K562 (cell line): ENCODE measurements around the gene HSPE1. TPM values are rescaled to one million over a fixed set of nuclear protein-coding genes. Genes with fewer than 3 reads are reported as not detected.
A peak's percentile ranks its signal among the peaks of the same experiment; 100 is the strongest.

Experiments used
- FOSL1 ChIP-seq: fragments of 200-800 bp; sonication (Bioruptor generic); conservative IDR thresholded peaks from 2 replicates; pipeline ENCODE4 v1.6.1; 2016; ENCODE audit warnings: missing genetic modification characterization, missing compliant biosample characterization
- NFXL1 ChIP-seq: fragments of 450-650 bp; formaldehyde crosslinking; IDR thresholded peaks from 2 replicates; pipeline ENCODE4 v1.4.0; 2021; ENCODE audit warnings: mild to moderate bottlenecking
- SMARCA5 ChIP-seq: fragments of 450-650 bp; IDR thresholded peaks from 2 replicates; pipeline ENCODE4 v1.6.1; 2016
- U2AF1 ChIP-seq: fragments of 200-400 bp; formaldehyde crosslinking; optimal IDR thresholded peaks from 2 replicates; pipeline ENCODE3; 2017; ENCODE audit warnings: mild to moderate bottlenecking, low read depth, low read length, moderate library complexity
- XRCC4 ChIP-seq: IDR thresholded peaks from one replicate; pipeline ENCODE4 v1.6.1; 2011; ENCODE audit not compliant: insufficient read depth, insufficient read length; ENCODE audit errors: extremely low read depth
- ZBTB17 ChIP-seq: fragments of 450-650 bp; formaldehyde crosslinking; IDR thresholded peaks from 2 replicates; pipeline ENCODE4 v1.4.0; 2020; ENCODE audit warnings: mild to moderate bottlenecking
- ZNF507 ChIP-seq: conservative IDR thresholded peaks from 2 replicates; pipeline ENCODE4 v1.6.1; 2017; ENCODE audit warnings: missing genetic modification characterization, missing compliant biosample characterization
- polyA plus RNA-seq, 8 experiments: library from polyadenylated mRNA; depleted of rRNA in 4 of 8; stranded (reverse) in 5 of 8; unstranded in 3 of 8; fragments of >200 nt; fragmentation: Nextera tagmentation in 2 of 8; fragmentation: Illumina TruSeq in 1 of 8; extraction: Ambion mirVana in 2 of 8; extraction: Trizol in 1 of 8; gene quantifications; 2 replicates each; pipeline versions ENCODE4 v1.2.1 to v1.2.3, GENCODE V29; 2011 to 2014; ENCODE audit warnings: inconsistent platforms in 1 of 8, missing spikeins in 1 of 8
- total RNA-seq, 7 experiments: library from RNA; depleted of rRNA in 6 of 7; stranded (reverse); fragments of >200 nt in 6 of 7; fragmentation: Illumina TruSeq in 2 of 7; extraction: Trizol in 2 of 7; gene quantifications; 2 replicates each; pipeline versions ENCODE4 v1.2.1 to v1.2.3, GENCODE V29; 2011 to 2021; ENCODE audit warnings: low replicate concordance in 1 of 7
- TF ChIP-seq, protein P1 (sequence below): fragments of 450-650 bp; IDR thresholded peaks from 2 replicates; pipeline ENCODE4 v1.6.1; 2016; ENCODE audit warnings: mild to moderate bottlenecking, moderate library complexity
- TF ChIP-seq, protein P2 (sequence below): fragments of 450-650 bp; IDR thresholded peaks from 2 replicates; pipeline ENCODE4 v1.6.1; 2016; ENCODE audit warnings: mild to moderate bottlenecking
- TF ChIP-seq, protein P3 (sequence below): fragments of 250-450 bp; sonication (Bioruptor Pico); IDR thresholded peaks from 2 replicates; pipeline ENCODE4 v1.4.0; 2020
- TF ChIP-seq, protein P4 (sequence below): sonication (generic); formaldehyde crosslinking; IDR thresholded peaks from 2 replicates; pipeline ENCODE4 v1.8.0; 2022; ENCODE audit warnings: missing genetic modification reagents, mild to moderate bottlenecking, borderline replicate concordance

Gene HSPE1
- total and polyA plus RNA-seq, 9 of the 15 experiments (the other 6 are each of a cell fraction or from before 2014, with no cell fraction given), result 223 to 1,007 (median 612) TPM

DNA sequence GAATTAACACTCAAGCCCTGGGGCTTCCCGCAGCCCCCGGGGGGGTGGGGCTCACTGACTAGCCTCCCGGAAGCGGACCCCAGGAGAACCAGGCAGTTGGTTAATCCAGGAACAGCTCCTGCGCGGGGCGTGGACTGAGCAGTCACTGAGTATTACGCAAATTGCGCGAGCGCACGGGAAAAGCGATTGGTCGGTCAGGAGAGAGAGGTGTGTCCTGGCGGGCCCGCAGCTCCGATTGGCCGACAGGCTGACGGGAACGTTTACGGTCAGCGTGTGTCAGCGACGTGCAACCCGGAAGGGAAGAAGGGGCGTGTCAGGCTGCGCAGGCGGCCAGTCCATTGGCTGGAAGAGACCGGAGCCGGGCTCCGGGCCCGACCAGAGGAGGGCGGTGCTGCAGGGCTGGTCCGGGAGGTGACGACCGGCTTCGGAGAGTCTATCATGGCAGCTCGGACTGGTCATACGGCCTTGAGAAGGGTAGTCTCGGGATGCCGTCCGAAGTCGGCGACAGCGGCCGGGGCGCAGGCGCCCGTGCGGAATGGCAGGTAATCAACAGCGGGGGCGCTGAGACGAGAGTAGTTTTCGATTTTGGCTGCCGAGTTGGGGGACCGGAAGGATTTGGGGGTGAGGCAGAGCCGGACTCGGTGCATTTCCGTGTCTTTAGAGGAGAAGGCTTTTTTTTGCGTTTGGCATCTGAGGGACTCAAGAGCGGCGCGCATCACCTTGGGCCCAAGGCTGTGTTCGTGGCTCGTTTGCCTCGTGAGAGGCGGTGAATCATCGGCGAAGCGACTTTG is 46.9 kb upstream of the HSPE1 start, which contains the start of gene COQ10B (continued):
- TF ChIP-seq, protein P1, sequence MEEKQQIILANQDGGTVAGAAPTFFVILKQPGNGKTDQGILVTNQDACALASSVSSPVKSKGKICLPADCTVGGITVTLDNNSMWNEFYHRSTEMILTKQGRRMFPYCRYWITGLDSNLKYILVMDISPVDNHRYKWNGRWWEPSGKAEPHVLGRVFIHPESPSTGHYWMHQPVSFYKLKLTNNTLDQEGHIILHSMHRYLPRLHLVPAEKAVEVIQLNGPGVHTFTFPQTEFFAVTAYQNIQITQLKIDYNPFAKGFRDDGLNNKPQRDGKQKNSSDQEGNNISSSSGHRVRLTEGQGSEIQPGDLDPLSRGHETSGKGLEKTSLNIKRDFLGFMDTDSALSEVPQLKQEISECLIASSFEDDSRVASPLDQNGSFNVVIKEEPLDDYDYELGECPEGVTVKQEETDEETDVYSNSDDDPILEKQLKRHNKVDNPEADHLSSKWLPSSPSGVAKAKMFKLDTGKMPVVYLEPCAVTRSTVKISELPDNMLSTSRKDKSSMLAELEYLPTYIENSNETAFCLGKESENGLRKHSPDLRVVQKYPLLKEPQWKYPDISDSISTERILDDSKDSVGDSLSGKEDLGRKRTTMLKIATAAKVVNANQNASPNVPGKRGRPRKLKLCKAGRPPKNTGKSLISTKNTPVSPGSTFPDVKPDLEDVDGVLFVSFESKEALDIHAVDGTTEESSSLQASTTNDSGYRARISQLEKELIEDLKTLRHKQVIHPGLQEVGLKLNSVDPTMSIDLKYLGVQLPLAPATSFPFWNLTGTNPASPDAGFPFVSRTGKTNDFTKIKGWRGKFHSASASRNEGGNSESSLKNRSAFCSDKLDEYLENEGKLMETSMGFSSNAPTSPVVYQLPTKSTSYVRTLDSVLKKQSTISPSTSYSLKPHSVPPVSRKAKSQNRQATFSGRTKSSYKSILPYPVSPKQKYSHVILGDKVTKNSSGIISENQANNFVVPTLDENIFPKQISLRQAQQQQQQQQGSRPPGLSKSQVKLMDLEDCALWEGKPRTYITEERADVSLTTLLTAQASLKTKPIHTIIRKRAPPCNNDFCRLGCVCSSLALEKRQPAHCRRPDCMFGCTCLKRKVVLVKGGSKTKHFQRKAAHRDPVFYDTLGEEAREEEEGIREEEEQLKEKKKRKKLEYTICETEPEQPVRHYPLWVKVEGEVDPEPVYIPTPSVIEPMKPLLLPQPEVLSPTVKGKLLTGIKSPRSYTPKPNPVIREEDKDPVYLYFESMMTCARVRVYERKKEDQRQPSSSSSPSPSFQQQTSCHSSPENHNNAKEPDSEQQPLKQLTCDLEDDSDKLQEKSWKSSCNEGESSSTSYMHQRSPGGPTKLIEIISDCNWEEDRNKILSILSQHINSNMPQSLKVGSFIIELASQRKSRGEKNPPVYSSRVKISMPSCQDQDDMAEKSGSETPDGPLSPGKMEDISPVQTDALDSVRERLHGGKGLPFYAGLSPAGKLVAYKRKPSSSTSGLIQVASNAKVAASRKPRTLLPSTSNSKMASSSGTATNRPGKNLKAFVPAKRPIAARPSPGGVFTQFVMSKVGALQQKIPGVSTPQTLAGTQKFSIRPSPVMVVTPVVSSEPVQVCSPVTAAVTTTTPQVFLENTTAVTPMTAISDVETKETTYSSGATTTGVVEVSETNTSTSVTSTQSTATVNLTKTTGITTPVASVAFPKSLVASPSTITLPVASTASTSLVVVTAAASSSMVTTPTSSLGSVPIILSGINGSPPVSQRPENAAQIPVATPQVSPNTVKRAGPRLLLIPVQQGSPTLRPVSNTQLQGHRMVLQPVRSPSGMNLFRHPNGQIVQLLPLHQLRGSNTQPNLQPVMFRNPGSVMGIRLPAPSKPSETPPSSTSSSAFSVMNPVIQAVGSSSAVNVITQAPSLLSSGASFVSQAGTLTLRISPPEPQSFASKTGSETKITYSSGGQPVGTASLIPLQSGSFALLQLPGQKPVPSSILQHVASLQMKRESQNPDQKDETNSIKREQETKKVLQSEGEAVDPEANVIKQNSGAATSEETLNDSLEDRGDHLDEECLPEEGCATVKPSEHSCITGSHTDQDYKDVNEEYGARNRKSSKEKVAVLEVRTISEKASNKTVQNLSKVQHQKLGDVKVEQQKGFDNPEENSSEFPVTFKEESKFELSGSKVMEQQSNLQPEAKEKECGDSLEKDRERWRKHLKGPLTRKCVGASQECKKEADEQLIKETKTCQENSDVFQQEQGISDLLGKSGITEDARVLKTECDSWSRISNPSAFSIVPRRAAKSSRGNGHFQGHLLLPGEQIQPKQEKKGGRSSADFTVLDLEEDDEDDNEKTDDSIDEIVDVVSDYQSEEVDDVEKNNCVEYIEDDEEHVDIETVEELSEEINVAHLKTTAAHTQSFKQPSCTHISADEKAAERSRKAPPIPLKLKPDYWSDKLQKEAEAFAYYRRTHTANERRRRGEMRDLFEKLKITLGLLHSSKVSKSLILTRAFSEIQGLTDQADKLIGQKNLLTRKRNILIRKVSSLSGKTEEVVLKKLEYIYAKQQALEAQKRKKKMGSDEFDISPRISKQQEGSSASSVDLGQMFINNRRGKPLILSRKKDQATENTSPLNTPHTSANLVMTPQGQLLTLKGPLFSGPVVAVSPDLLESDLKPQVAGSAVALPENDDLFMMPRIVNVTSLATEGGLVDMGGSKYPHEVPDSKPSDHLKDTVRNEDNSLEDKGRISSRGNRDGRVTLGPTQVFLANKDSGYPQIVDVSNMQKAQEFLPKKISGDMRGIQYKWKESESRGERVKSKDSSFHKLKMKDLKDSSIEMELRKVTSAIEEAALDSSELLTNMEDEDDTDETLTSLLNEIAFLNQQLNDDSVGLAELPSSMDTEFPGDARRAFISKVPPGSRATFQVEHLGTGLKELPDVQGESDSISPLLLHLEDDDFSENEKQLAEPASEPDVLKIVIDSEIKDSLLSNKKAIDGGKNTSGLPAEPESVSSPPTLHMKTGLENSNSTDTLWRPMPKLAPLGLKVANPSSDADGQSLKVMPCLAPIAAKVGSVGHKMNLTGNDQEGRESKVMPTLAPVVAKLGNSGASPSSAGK, result peak; percentile 69
- no peak for TF ChIP-seq U2AF1
- no peak for TF ChIP-seq ZBTB17
- TF ChIP-seq, protein P2, sequence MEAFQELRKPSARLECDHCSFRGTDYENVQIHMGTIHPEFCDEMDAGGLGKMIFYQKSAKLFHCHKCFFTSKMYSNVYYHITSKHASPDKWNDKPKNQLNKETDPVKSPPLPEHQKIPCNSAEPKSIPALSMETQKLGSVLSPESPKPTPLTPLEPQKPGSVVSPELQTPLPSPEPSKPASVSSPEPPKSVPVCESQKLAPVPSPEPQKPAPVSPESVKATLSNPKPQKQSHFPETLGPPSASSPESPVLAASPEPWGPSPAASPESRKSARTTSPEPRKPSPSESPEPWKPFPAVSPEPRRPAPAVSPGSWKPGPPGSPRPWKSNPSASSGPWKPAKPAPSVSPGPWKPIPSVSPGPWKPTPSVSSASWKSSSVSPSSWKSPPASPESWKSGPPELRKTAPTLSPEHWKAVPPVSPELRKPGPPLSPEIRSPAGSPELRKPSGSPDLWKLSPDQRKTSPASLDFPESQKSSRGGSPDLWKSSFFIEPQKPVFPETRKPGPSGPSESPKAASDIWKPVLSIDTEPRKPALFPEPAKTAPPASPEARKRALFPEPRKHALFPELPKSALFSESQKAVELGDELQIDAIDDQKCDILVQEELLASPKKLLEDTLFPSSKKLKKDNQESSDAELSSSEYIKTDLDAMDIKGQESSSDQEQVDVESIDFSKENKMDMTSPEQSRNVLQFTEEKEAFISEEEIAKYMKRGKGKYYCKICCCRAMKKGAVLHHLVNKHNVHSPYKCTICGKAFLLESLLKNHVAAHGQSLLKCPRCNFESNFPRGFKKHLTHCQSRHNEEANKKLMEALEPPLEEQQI, result 0 out of 2 replicates have a peak, but pooled peaks have one; percentile 18
- TF ChIP-seq XRCC4, result no peak
- TF ChIP-seq, protein P3, sequence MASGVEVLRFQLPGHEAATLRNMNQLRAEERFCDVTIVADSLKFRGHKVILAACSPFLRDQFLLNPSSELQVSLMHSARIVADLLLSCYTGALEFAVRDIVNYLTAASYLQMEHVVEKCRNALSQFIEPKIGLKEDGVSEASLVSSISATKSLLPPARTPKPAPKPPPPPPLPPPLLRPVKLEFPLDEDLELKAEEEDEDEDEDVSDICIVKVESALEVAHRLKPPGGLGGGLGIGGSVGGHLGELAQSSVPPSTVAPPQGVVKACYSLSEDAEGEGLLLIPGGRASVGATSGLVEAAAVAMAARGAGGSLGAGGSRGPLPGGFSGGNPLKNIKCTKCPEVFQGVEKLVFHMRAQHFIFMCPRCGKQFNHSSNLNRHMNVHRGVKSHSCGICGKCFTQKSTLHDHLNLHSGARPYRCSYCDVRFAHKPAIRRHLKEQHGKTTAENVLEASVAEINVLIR (CRISPR knock-in tag), result 0 out of 2 replicates have a peak, but pooled peaks have one; percentile 21
- TF ChIP-seq, protein P4, sequence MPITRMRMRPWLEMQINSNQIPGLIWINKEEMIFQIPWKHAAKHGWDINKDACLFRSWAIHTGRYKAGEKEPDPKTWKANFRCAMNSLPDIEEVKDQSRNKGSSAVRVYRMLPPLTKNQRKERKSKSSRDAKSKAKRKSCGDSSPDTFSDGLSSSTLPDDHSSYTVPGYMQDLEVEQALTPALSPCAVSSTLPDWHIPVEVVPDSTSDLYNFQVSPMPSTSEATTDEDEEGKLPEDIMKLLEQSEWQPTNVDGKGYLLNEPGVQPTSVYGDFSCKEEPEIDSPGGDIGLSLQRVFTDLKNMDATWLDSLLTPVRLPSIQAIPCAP (CRISPR knock-in tag), result no peak
- no peak for TF ChIP-seq ZNF507 (tag)
- TF ChIP-seq FOSL1, result peak; percentile 89
- no peak for TF ChIP-seq SMARCA5
- no peak for TF ChIP-seq NFXL1 (CRISPR knock-in tag)
